ENCODE results near the gene IGF1R.

Gene IGF1R

GRCh38 chr15:98767692-98768091 lies 119.4 kb downstream of the IGF1R start:
- DNase-seq (ENCODE audit: insufficient read length, low spot score): no peak
- FAIRE-seq: no peak

GRCh38 chr15:98769867-98770266 lies 121.5 kb downstream of the IGF1R start:
- no peak for FAIRE-seq
- DNase-seq (ENCODE audit: insufficient read length, low spot score): no peak

GRCh38 chr15:98770984-98771383 lies 122.6 kb downstream of the IGF1R start:
- FAIRE-seq (no peak), DNase-seq (ENCODE audit: insufficient read length, low spot score) (no peak)

GRCh38 chr15:98771541-98771940 lies 123.2 kb downstream of the IGF1R start:
- FAIRE-seq (no peak), DNase-seq (ENCODE audit: insufficient read length, low spot score) (no peak)

- FAIRE-seq: no peak
- no peak for DNase-seq (ENCODE audit: insufficient read length, low spot score)
Measured at GRCh38 chr15:98772895-98773294, 124.6 kb downstream of the IGF1R start.

- FAIRE-seq (no peak), DNase-seq (ENCODE audit: insufficient read length, low spot score) (no peak)
Measured at GRCh38 chr15:98773616-98774015, 125.3 kb downstream of the IGF1R start.

GRCh38 chr15:98774756-98775497 lies 126.6 kb downstream of the IGF1R start:
- no peak for DNase-seq (ENCODE audit: insufficient read length, low spot score)
- no peak for FAIRE-seq

GRCh38 chr15:98775498-98776230 lies 127.3 kb downstream of the IGF1R start:
- FAIRE-seq: no peak

GRCh38 chr15:98776607-98777281 lies 128.4 kb downstream of the IGF1R start:
- DNase-seq (ENCODE audit: insufficient read length, low spot score) (no peak), FAIRE-seq (no peak)

More at GRCh38 chr15:98775498-98776230, 127.3 kb downstream of the IGF1R start:
- DNase-seq (ENCODE audit: insufficient read length, low spot score): no peak

GRCh38 chr15:98777426-98777825 lies 129.1 kb downstream of the IGF1R start:
- FAIRE-seq: no peak

GRCh38 chr15:98778263-98778959 lies 130.1 kb downstream of the IGF1R start:
- no peak for DNase-seq (ENCODE audit: insufficient read length, low spot score)
- FAIRE-seq: no peak

More at GRCh38 chr15:98777426-98777825, 129.1 kb downstream of the IGF1R start:
- no peak for DNase-seq (ENCODE audit: insufficient read length, low spot score)

- no peak for DNase-seq (ENCODE audit: insufficient read length, low spot score)
- FAIRE-seq: no peak
Measured at GRCh38 chr15:98778960-98779359, 130.6 kb downstream of the IGF1R start.

GRCh38 chr15:98779463-98780071 lies 131.2 kb downstream of the IGF1R start:
- DNase-seq (ENCODE audit: insufficient read length, low spot score): peak; percentile 85
- FAIRE-seq: peak; percentile 83

- FAIRE-seq: no peak
- no peak for DNase-seq (ENCODE audit: insufficient read length, low spot score)
Measured at GRCh38 chr15:98781838-98782237, 133.5 kb downstream of the IGF1R start.

- FAIRE-seq (no peak), DNase-seq (ENCODE audit: insufficient read length, low spot score) (no peak)
Measured at GRCh38 chr15:98782801-98783200, 134.5 kb downstream of the IGF1R start.

GRCh38 chr15:98785431-98785806 lies 137.1 kb downstream of the IGF1R start:
- no peak for FAIRE-seq
- no peak for DNase-seq (ENCODE audit: insufficient read length, low spot score)

GRCh38 chr15:98785807-98786621 lies 137.7 kb downstream of the IGF1R start:
- FAIRE-seq: no peak
- no peak for DNase-seq (ENCODE audit: insufficient read length, low spot score)

GRCh38 chr15:98786717-98787116 lies 138.4 kb downstream of the IGF1R start:
- DNase-seq (ENCODE audit: insufficient read length, low spot score) (no peak), FAIRE-seq (no peak)

GRCh38 chr15:98787194-98787593 lies 138.9 kb downstream of the IGF1R start:
- FAIRE-seq (no peak), DNase-seq (ENCODE audit: insufficient read length, low spot score) (no peak)
